NCI-H446 treated with DMSO at 0.1 percent for 48 hours (cell line): Measurements from ENCODE around the gene CD22.
"Not testable (repeated sequence)": the region's sequence is repeated elsewhere in the genome, so short reads cannot be mapped to it uniquely, and the experiment has no call there.

Source experiments
- DNase-seq: peaks from one replicate; lab custom pipeline; 2025; lab: John Stamatoyannopoulos, UW

Gene CD22

GRCh38 chr19:35328851-35329285, at the start of gene CD22:
TSS of gene CD22 (plus strand) at chr19:35329187. CDS start at chr19:35332041, 2,854 bp downstream.
- no peak for DNase-seq

- no peak for DNase-seq
Observed at GRCh38 chr19:35279374-35279773, 49.6 kb upstream of the CD22 start.

GRCh38 chr19:35279985-35280821, 48.8 kb upstream of the CD22 start:
- DNase-seq: no peak

GRCh38 chr19:35281303-35281702, 47.7 kb upstream of the CD22 start:
- no peak for DNase-seq

GRCh38 chr19:35284153-35285094, 44.6 kb upstream of the CD22 start:
- DNase-seq: no peak

- DNase-seq: no peak
Observed at GRCh38 chr19:35285095-35285449, 43.9 kb upstream of the CD22 start.

GRCh38 chr19:35285465-35285864, 43.5 kb upstream of the CD22 start:
- not testable (repeated sequence) for DNase-seq

GRCh38 chr19:35286101-35286500, 42.9 kb upstream of the CD22 start:
- not testable (repeated sequence) for DNase-seq

GRCh38 chr19:35287713-35288112, 41.3 kb upstream of the CD22 start:
- DNase-seq: no peak

- DNase-seq: no peak
Observed at GRCh38 chr19:35288331-35288730, 40.7 kb upstream of the CD22 start.

GRCh38 chr19:35288906-35289305, 40.1 kb upstream of the CD22 start:
- DNase-seq: no peak

GRCh38 chr19:35290381-35291127, 38.4 kb upstream of the CD22 start:
- no peak for DNase-seq

- no peak for DNase-seq
Observed at GRCh38 chr19:35291259-35291658, 37.7 kb upstream of the CD22 start.

GRCh38 chr19:35291916-35292315, 37.1 kb upstream of the CD22 start, which contains the start of gene MAG:
TSS of gene MAG (plus strand) at chr19:35292161. CDS start at chr19:35295409, 3,248 bp downstream.
- DNase-seq: no peak

GRCh38 chr19:35292421-35293362, 36.3 kb upstream of the CD22 start:
- no peak for DNase-seq

- DNase-seq: no peak
Observed at GRCh38 chr19:35293363-35293739, 35.6 kb upstream of the CD22 start.

GRCh38 chr19:35293808-35294207, 35.2 kb upstream of the CD22 start:
- DNase-seq: no peak

- no peak for DNase-seq
Observed at GRCh38 chr19:35294328-35294727, 34.7 kb upstream of the CD22 start.

GRCh38 chr19:35294859-35295791, 33.9 kb upstream of the CD22 start:
- DNase-seq: no peak
